Measurements from ENCODE around the gene IGFBPL1.

The IGFBPL1 gene

GRCh38 chr9:38443181-38443580 lies 18.9 kb upstream of the IGFBPL1 start:
- TF ChIP-seq EZH2 (IDR thresholded peaks at IDR 0.05) (no peak), POLR2AphosphoS5 (IDR thresholded peaks at IDR 0.05; ENCODE audit: borderline replicate concordance, low read depth, low read length) (no peak), FOXP2 (optimal IDR thresholded peaks at IDR 0.05; ENCODE audit: control extremely low read depth, extremely low read length, insufficient read depth) (no peak)
- DNase-seq (ENCODE audit: low read depth, low spot score), result no peak
- no peak overlapping the region for H3K4me3 ChIP-seq
- H3K36me3 ChIP-seq (ENCODE audit: insufficient read depth, low read length), result no peaks in the 10 kb centered on the region
- H3K27ac ChIP-seq, result no peak overlapping the region
- H3K9ac ChIP-seq (ENCODE audit: insufficient read length), result no peak overlapping the region
- H3K9me3 ChIP-seq (ENCODE audit: low read depth, low read length), result no peaks in the 10 kb centered on the region

- Histone ChIP-seq H3K9me3 (ENCODE audit: low read depth, low read length) (no peaks in the 10 kb centered on the region), H3K9ac (ENCODE audit: insufficient read length) (no peak overlapping the region), H3K4me3 (no peak overlapping the region), H3K27ac (no peak overlapping the region), H3K36me3 (ENCODE audit: insufficient read depth, low read length) (no peaks in the 10 kb centered on the region)
- TF ChIP-seq EZH2 (IDR thresholded peaks at IDR 0.05), result no peak
- TF ChIP-seq FOXP2 (optimal IDR thresholded peaks at IDR 0.05; ENCODE audit: control extremely low read depth, extremely low read length, insufficient read depth), result no peak
- no peak for TF ChIP-seq POLR2AphosphoS5 (IDR thresholded peaks at IDR 0.05; ENCODE audit: borderline replicate concordance, low read depth, low read length)
- DNase-seq (ENCODE audit: low read depth, low spot score), result no peak
Observed at GRCh38 chr9:38442473-38443096, 18.3 kb upstream of the IGFBPL1 start.

- DNase-seq (ENCODE audit: low read depth, low spot score), result no peak
- TF ChIP-seq POLR2AphosphoS5 (IDR thresholded peaks at IDR 0.05; ENCODE audit: borderline replicate concordance, low read depth, low read length), result no peak
- no peak for TF ChIP-seq EZH2 (IDR thresholded peaks at IDR 0.05)
- TF ChIP-seq FOXP2 (optimal IDR thresholded peaks at IDR 0.05; ENCODE audit: control extremely low read depth, extremely low read length, insufficient read depth), result no peak
- no peak overlapping the region for H3K9ac ChIP-seq (ENCODE audit: insufficient read length)
- no peaks in the 10 kb centered on the region for H3K36me3 ChIP-seq (ENCODE audit: insufficient read depth, low read length)
- no peak overlapping the region for H3K27ac ChIP-seq
- H3K4me3 ChIP-seq, result no peak overlapping the region
- no peaks in the 10 kb centered on the region for H3K9me3 ChIP-seq (ENCODE audit: low read depth, low read length)
Observed at GRCh38 chr9:38441347-38442085, 17.3 kb upstream of the IGFBPL1 start.

DNA sequence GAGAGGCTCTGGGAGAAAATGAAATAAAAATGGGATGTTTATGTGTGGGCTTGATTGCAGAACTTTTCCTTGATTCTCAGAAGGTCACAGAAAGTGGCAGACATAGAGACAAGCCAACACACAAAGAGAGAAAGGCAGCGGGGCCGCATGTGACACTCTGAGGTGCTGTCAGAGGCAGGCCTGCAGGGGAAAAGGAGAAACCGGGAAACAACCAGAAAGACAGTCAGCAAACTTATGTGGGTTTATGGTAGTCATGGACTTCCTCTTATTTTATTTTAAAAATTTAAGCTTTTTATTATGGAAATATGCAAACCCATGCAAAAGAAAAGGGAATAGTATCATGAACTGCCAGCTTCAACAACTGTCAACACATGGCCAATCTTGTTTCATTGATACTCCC lies 16.3 kb upstream of the IGFBPL1 start:
- TF ChIP-seq FOXP2 (optimal IDR thresholded peaks at IDR 0.05; ENCODE audit: control extremely low read depth, extremely low read length, insufficient read depth) (no peak), POLR2AphosphoS5 (IDR thresholded peaks at IDR 0.05; ENCODE audit: borderline replicate concordance, low read depth, low read length) (no peak), EZH2 (IDR thresholded peaks at IDR 0.05) (no peak)
- H3K27ac ChIP-seq, result no peak overlapping the region
- no peaks in the 10 kb centered on the region for H3K36me3 ChIP-seq (ENCODE audit: insufficient read depth, low read length)
- H3K9ac ChIP-seq (ENCODE audit: insufficient read length), result no peak overlapping the region
- no peak for DNase-seq (ENCODE audit: low read depth, low spot score)
- H3K9me3 ChIP-seq (ENCODE audit: low read depth, low read length), result no peaks in the 10 kb centered on the region
- no peak overlapping the region for H3K4me3 ChIP-seq

DNA sequence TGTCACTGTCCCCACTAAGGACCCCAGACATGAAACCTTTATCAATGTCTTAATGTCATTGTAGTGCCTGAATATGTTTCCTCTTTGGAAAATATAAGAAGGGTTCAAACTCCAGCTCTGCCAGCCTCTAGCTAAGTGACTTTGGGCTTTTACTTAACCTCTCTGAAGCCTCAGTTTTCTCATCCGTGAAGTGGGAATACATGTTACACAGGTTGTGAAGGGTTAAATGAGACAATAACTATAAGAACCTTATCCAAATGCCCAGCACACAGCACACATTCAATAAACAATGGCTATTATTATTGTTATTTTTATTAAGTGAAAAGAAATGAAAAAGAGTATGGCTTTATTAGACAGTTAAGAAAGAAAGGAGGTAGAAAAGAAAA lies 15.7 kb upstream of the IGFBPL1 start:
- Histone ChIP-seq H3K9me3 (ENCODE audit: low read depth, low read length) (no peaks in the 10 kb centered on the region), H3K27ac (no peak overlapping the region), H3K9ac (ENCODE audit: insufficient read length) (no peak overlapping the region), H3K36me3 (ENCODE audit: insufficient read depth, low read length) (no peaks in the 10 kb centered on the region), H3K4me3 (no peak overlapping the region)
- no peak for TF ChIP-seq POLR2AphosphoS5 (IDR thresholded peaks at IDR 0.05; ENCODE audit: borderline replicate concordance, low read depth, low read length)
- TF ChIP-seq EZH2 (IDR thresholded peaks at IDR 0.05), result no peak
- DNase-seq (ENCODE audit: low read depth, low spot score), result no peak

- TF ChIP-seq POLR2AphosphoS5 (IDR thresholded peaks at IDR 0.05; ENCODE audit: borderline replicate concordance, low read depth, low read length), result no peak
- no peak for TF ChIP-seq FOXP2 (optimal IDR thresholded peaks at IDR 0.05; ENCODE audit: control extremely low read depth, extremely low read length, insufficient read depth)
- TF ChIP-seq EZH2 (IDR thresholded peaks at IDR 0.05), result no peak
- no peak overlapping the region for H3K9ac ChIP-seq (ENCODE audit: insufficient read length)
- no peaks in the 10 kb centered on the region for H3K9me3 ChIP-seq (ENCODE audit: low read depth, low read length)
- no peaks in the 10 kb centered on the region for H3K36me3 ChIP-seq (ENCODE audit: insufficient read depth, low read length)
- DNase-seq (ENCODE audit: low read depth, low spot score), result no peak
- no peak overlapping the region for H3K4me3 ChIP-seq
- H3K27ac ChIP-seq, result no peak overlapping the region
Observed at GRCh38 chr9:38439291-38439915, 15.1 kb upstream of the IGFBPL1 start.

DNA sequence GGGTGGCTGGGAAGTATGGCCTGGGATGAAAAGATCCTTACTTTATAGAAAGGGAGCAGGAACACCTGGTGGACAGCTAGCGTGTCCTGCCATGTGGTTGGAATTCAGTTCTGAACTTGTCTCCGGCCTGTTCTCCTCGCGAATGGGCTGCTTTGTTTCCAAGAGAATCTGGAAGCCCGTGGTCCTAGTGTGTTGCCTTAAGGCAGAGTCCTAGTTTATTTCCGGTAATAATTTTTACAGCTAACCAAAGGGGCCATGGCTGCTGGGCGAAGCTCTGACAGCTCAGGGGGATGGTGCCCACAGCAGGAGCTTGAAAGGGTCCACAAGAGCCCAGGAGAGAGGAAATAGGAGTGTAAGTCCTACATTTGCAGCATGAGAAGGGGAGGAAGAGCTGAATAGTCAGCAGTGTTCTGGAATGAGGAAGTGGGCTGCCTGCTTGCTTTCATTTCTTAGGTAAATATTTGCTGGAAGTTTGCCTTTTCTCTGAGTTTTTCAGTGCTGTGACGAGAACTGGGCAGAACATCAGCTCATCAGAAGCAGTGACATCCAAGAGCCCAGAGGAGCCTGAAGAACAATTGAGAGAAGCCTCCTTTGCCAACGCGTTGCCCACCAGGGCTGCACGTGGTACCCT lies 13.1 kb upstream of the IGFBPL1 start:
- no peak for TF ChIP-seq POLR2AphosphoS5 (IDR thresholded peaks at IDR 0.05; ENCODE audit: borderline replicate concordance, low read depth, low read length)
- TF ChIP-seq FOXP2 (optimal IDR thresholded peaks at IDR 0.05; ENCODE audit: control extremely low read depth, extremely low read length, insufficient read depth), result no peak
- TF ChIP-seq EZH2 (IDR thresholded peaks at IDR 0.05), result no peak
- no peaks in the 10 kb centered on the region for H3K36me3 ChIP-seq (ENCODE audit: insufficient read depth, low read length)
- H3K9ac ChIP-seq (ENCODE audit: insufficient read length), result no peak overlapping the region
- H3K9me3 ChIP-seq (ENCODE audit: low read depth, low read length), result no peaks in the 10 kb centered on the region
- DNase-seq (ENCODE audit: low read depth, low spot score), result no peak
- H3K27ac ChIP-seq, result no peak overlapping the region
- H3K4me3 ChIP-seq, result no peak overlapping the region

GRCh38 chr9:38436708-38437107 lies 12.5 kb upstream of the IGFBPL1 start:
- no peak overlapping the region for H3K27ac ChIP-seq

More at GRCh38 chr9:38436708-38437107, 12.5 kb upstream of the IGFBPL1 start:
- no peak for TF ChIP-seq POLR2AphosphoS5 (IDR thresholded peaks at IDR 0.05; ENCODE audit: borderline replicate concordance, low read depth, low read length)
- no peak for TF ChIP-seq FOXP2 (optimal IDR thresholded peaks at IDR 0.05; ENCODE audit: control extremely low read depth, extremely low read length, insufficient read depth)
- no peak for TF ChIP-seq EZH2 (IDR thresholded peaks at IDR 0.05)
- Histone ChIP-seq H3K36me3 (ENCODE audit: insufficient read depth, low read length) (no peaks in the 10 kb centered on the region), H3K9me3 (ENCODE audit: low read depth, low read length) (no peaks in the 10 kb centered on the region), H3K9ac (ENCODE audit: insufficient read length) (no peak overlapping the region), H3K4me3 (no peak overlapping the region)
- DNase-seq (ENCODE audit: low read depth, low spot score), result no peak
